K562 (cell line): Measurements from ENCODE around the gene ZNF521. TPM values are rescaled to one million over a fixed set of nuclear protein-coding genes. Genes with fewer than 3 reads are reported as not detected.

Experiments used
- ATAC-seq: fragments of 200-7000 bp; cut with Tn5 transposase; 3 replicates; pipeline ENCODE4 v1.9.1; 2020; ENCODE audit warnings: moderate library complexity
- BruUV-seq: library from RNA; stranded (reverse); fragments of 400-500 nt; replicated peaks from 2 replicates; lab custom pipeline; 2021; lab: Mats Ljungman, UMichigan
- CTCF ChIA-PET: fragments of 300-600 bp; formaldehyde crosslinking; extraction: SDS; loops from one replicate; lab custom pipeline; 2021; ENCODE audit warnings: low intra/inter-chr PET ratio; lab: Yijun Ruan, JAX
- POLR2A ChIA-PET: fragments of 300-600, 350-650 bp; sonication (Branson Sonifier 250); formaldehyde crosslinking; extraction: SDS; loops from one replicate; lab custom pipeline; 2021; ENCODE audit warnings: antibody characterized with exemption, inconsistent platforms; lab: Yijun Ruan, JAX
- DNase-seq, 4 experiments: peaks; one replicate each; pipeline versions ENCODE4 v3.0.0 to v3.0.0-alpha.2; 2011 to 2018; ENCODE audit warnings: low spot score in 3 of 4, mixed read lengths in 3 of 4; ENCODE audit errors: extremely low read depth in 1 of 4
- FAIRE-seq: peaks from 2 replicates; lab custom pipeline; 2011; peaks lifted over from hg19 to GRCh38; lab: Jason Lieb, UNC
- H2AFZ ChIP-seq: 2 replicates; pipeline ENCODE4 v1.6.0; 2011; ENCODE audit warnings: low read depth, low read length, control low read depth, inconsistent platforms
- H3K27ac ChIP-seq: fragments of 200-600 bp; 3 replicates; pipeline ENCODE4 v1.8.0; 2011; ENCODE audit warnings: low read depth, mild to moderate bottlenecking, control low read depth, inconsistent platforms, low read length, moderate library complexity, mixed read lengths; ENCODE audit errors: extremely low read depth
- H3K27me3 ChIP-seq, 2 experiments: fragments of 300-600 bp in 1 of 2; 2 replicates in 1 of 2; 3 replicates in 1 of 2; pipeline versions ENCODE4 v1.6.0 to v1.8.0; 2011; ENCODE audit warnings: inconsistent platforms in 2 of 2, low read length in 2 of 2, mild to moderate bottlenecking in 1 of 2, mixed read lengths in 1 of 2, moderate library complexity in 1 of 2; ENCODE audit not compliant: control insufficient read depth in 2 of 2, insufficient read depth in 2 of 2
- H3K36me3 ChIP-seq: fragments of 300-600 bp; 3 replicates; pipeline ENCODE4 v1.8.0; 2011; ENCODE audit warnings: mild to moderate bottlenecking, low read length, inconsistent platforms; ENCODE audit not compliant: control insufficient read depth, insufficient read depth
- H3K4me1 ChIP-seq, 2 experiments: fragments of 200-600 bp in 1 of 2; replicated peaks in 1 of 2; 2 replicates in 1 of 2; 3 replicates in 1 of 2; pipeline versions ENCODE4 v1.5.1 to v1.8.0; 2011; ENCODE audit warnings: inconsistent platforms in 2 of 2, low read length in 2 of 2, mild to moderate bottlenecking in 1 of 2, mixed read lengths in 1 of 2, moderate library complexity in 1 of 2; ENCODE audit not compliant: control insufficient read depth in 2 of 2, insufficient read depth in 2 of 2
- H3K4me2 ChIP-seq: 2 replicates; pipeline ENCODE4 v1.6.1; 2011; ENCODE audit warnings: low read length, control low read depth, inconsistent platforms, mixed read lengths; ENCODE audit not compliant: insufficient read depth
- H3K4me3 ChIP-seq: fragments of 200-600 bp; sonication (generic), shearing (Covaris generic); 2 replicates; pipeline ENCODE4 v1.5.1; 2016; ENCODE audit warnings: control low read depth, inconsistent platforms
- H3K79me2 ChIP-seq: fragments of 200-600 bp; 3 replicates; pipeline ENCODE4 v1.8.0; 2011; ENCODE audit warnings: low read length, inconsistent platforms; ENCODE audit not compliant: control insufficient read depth, insufficient read depth
- H3K9ac ChIP-seq, 2 experiments: 2 replicates each; pipeline versions ENCODE4 v1.6.0 to v1.6.1; 2011; ENCODE audit warnings: low read depth in 2 of 2, low read length in 2 of 2, control low read depth in 1 of 2, inconsistent platforms in 1 of 2, mild to moderate bottlenecking in 1 of 2, mixed read lengths in 1 of 2; ENCODE audit not compliant: insufficient read depth in 1 of 2
- H3K9me1 ChIP-seq: one replicate; pipeline ENCODE4 v1.6.0; 2011; ENCODE audit warnings: inconsistent platforms, mild to moderate bottlenecking, low read length, moderate library complexity; ENCODE audit not compliant: control insufficient read depth, insufficient read depth
- H3K9me3 ChIP-seq: replicated peaks from 2 replicates; pipeline ENCODE4 v1.5.1; 2011; ENCODE audit warnings: low read depth, low read length, inconsistent platforms; ENCODE audit not compliant: control insufficient read depth, insufficient read depth
- H4K20me1 ChIP-seq: replicated peaks from 2 replicates; pipeline ENCODE4 v1.6.1; 2011; ENCODE audit warnings: low read length, inconsistent platforms, mixed read lengths; ENCODE audit not compliant: control insufficient read depth, insufficient read depth
- FOXA1 ChIP-seq: fragments of 450-650 bp; IDR thresholded peaks from 2 replicates; pipeline ENCODE4 v1.6.1; 2016; ENCODE audit warnings: mild to moderate bottlenecking, borderline replicate concordance
- FUS ChIP-seq: fragments of 200-400 bp; formaldehyde crosslinking; optimal IDR thresholded peaks from 2 replicates; pipeline ENCODE3; 2017; ENCODE audit warnings: low read depth, low read length
- GTF2A2 ChIP-seq: IDR thresholded peaks from 2 replicates; pipeline ENCODE4 v1.6.1; 2016; ENCODE audit warnings: mild to moderate bottlenecking, missing genetic modification characterization, missing compliant biosample characterization
- MTA3 ChIP-seq: fragments of 450-650 bp; formaldehyde crosslinking; IDR thresholded peaks from 2 replicates; pipeline ENCODE4 v1.6.1; 2017; ENCODE audit warnings: mild to moderate bottlenecking, borderline replicate concordance
- NR4A1 ChIP-seq, 2 experiments: fragments of 250-450 bp in 1 of 2; fragments of 450-650 bp in 1 of 2; sonication (Bioruptor Pico) in 1 of 2; IDR thresholded peaks; 2 replicates each; pipeline versions ENCODE4 v1.4.0 to v1.6.1; 2016 to 2020; ENCODE audit warnings: mild to moderate bottlenecking in 2 of 2, missing compliant biosample characterization in 1 of 2, missing genetic modification characterization in 1 of 2, moderate library complexity in 1 of 2
- ZFP36 ChIP-seq: fragments of 150-350 bp; IDR thresholded peaks from 2 replicates; pipeline ENCODE4 v1.6.1; 2018; ENCODE audit warnings: low read length, low read depth; ENCODE audit not compliant: partially characterized antibody
- ZNF766 ChIP-seq: fragments of 200-800 bp; sonication (Bioruptor generic); conservative IDR thresholded peaks from 2 replicates; pipeline ENCODE4 v1.6.1; 2016; ENCODE audit warnings: missing genetic modification characterization, missing compliant biosample characterization
- in situ Hi-C: fragments of 300-500 bp; cut with MboI; formaldehyde crosslinking; loops from 4 replicates; pipeline ENCODE4 v1.15.0; 2018; ENCODE audit warnings: inconsistent platforms, mixed read lengths
- intact Hi-C: fragments of 100-400 bp; cut with micrococcal nuclease; formaldehyde crosslinking; loops from 2 replicates; pipeline ENCODE4 v1.14.2; 2022
- polyA plus RNA-seq, 8 experiments: library from polyadenylated mRNA; depleted of rRNA in 4 of 8; stranded (reverse) in 5 of 8; unstranded in 3 of 8; fragments of >200 nt; fragmentation: Nextera tagmentation in 2 of 8; fragmentation: Illumina TruSeq in 1 of 8; extraction: Ambion mirVana in 2 of 8; extraction: Trizol in 1 of 8; gene quantifications; 2 replicates each; pipeline versions ENCODE4 v1.2.1 to v1.2.3, GENCODE V29; 2011 to 2014; ENCODE audit warnings: inconsistent platforms in 1 of 8, missing spikeins in 1 of 8
- total RNA-seq, 7 experiments: library from RNA; depleted of rRNA in 6 of 7; stranded (reverse); fragments of >200 nt in 6 of 7; fragmentation: Illumina TruSeq in 2 of 7; extraction: Trizol in 2 of 7; gene quantifications; 2 replicates each; pipeline versions ENCODE4 v1.2.1 to v1.2.3, GENCODE V29; 2011 to 2021; ENCODE audit warnings: low replicate concordance in 1 of 7
- TF ChIP-seq, protein P1 (sequence below): fragments of 450-650 bp; IDR thresholded peaks from 2 replicates; pipeline ENCODE4 v1.6.1; 2016; ENCODE audit warnings: antibody characterized with exemption

Gene ZNF521
- total and polyA plus RNA-seq, 9 of the 15 experiments (the other 6 are each of a cell fraction or from before 2014, with no cell fraction given) = 1.2 to 5.8 (median 1.6) TPM

DNA sequence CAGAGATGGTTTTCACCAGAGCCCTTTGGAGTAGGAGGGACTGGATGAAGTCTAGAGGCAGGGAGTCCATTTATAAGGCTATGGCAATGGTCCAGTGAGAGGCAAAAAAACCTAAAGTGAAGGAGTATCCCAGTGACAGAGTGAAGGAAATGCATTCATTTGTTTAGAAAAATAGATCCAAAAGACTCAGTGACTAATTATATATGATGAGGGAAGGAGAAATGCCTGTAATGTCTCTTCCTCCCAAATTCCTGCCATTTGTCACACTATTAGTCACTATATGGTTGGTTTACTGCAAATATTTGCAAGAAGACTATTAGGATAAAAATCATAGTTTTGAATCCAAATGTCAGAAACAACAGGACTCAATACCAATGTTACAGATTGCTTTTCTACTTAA is 104.2 kb downstream of the ZNF521 start:
- no peaks in the 10 kb centered on the region for H3K9me3 ChIP-seq
- POLR2A ChIA-PET = interaction anchor here (0.8 kb wide), 1 partner anchor 9 kb away, joined by 3 read pairs; no protein-coding TSS in a partner anchor
- no peak for FAIRE-seq

More for the DNA sequence above, 104.2 kb downstream of the ZNF521 start:
- in situ Hi-C loops (no loop called here), intact Hi-C loops (no loop called here)
- H3K9me1 ChIP-seq = no peaks in the 10 kb centered on the region
- no peak overlapping the region for H3K4me3 ChIP-seq
- H2AFZ ChIP-seq = no peak overlapping the region
- H3K4me2 ChIP-seq = no peak overlapping the region
- no peaks in the 10 kb centered on the region for H3K79me2 ChIP-seq
- no TSS peak for BruUV-seq
- no peak for DNase-seq
- CTCF ChIA-PET = no interaction called here
- H3K9ac ChIP-seq = no peak overlapping the region
- no peaks in the 10 kb centered on the region for H4K20me1 ChIP-seq
- no peaks in the 10 kb centered on the region for H3K36me3 ChIP-seq
- ATAC-seq = no peak; the same call in 2 of the 3 replicates
- TF ChIP-seq FOXA1 (no peak), FUS (no peak), NR4A1 (CRISPR knock-in tag; IDR thresholded peaks at IDR 0.05) (no peak), NR4A1 (tag; IDR thresholded peaks at IDR 0.05) (no peak), ZNF766 (CRISPR knock-in tag) (no peak), GTF2A2 (tag) (no peak), MTA3 (no peak), ZFP36 (no peak)
- TF ChIP-seq, protein P1, sequence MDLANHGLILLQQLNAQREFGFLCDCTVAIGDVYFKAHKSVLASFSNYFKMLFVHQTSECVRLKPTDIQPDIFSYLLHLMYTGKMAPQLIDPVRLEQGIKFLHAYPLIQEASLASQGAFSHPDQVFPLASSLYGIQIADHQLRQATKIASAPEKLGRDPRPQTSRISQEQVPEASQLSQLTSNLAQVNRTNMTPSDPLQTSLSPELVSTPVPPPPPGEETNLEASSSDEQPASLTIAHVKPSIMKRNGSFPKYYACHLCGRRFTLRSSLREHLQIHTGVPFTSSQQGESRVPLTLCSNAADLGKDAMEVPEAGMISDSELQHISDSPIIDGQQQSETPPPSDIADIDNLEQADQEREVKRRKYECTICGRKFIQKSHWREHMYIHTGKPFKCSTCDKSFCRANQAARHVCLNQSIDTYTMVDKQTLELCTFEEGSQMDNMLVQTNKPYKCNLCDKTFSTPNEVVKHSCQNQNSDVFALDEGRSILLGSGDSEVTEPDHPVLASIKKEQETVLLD = no peak
- H3K27me3 ChIP-seq = no peaks in the 10 kb centered on the region
- no peak overlapping the region for H3K27ac ChIP-seq
- H3K4me1 ChIP-seq = no peaks in the 10 kb centered on the region
